ENCODE measurements around the gene PGAM5. TPM values are rescaled to one million over a fixed set of nuclear protein-coding genes. Genes with fewer than 3 reads are reported as not detected.

The PGAM5 gene
- total RNA-seq, 2 donors from 2014 or later: 22.6 to 25.2 TPM

DNA sequence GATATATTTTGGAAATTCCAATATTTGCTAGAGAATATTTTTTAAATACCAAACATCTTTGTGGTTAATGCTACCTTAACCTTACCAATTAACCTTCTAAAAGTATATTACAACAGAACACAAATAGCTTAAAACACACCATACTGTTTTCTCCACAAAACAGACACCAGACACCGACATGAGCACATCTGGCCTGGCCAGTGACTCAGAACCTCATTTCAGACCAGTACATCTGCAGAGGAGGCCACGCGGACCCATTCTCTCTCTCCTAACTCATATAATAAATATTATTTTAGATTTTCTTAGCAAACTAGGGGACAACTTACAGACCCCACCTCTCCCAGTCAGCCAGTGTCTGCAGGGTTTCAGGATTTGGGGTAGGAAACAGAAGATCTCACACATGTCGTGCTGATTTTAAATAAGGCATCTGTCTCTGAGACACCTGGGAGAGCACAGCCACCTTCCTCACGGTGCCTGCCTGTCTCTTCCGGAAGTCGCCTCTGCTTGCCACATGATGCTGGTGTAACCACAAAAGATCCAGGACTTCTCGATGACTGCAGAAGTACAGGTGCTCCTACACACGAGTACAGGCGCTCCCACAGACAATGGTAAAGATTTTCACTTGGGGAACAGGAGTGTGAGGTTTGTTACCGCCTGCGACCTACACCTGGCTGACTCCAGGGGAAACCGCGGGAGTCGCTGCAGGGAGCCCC, 60.6 kb downstream of the PGAM5 start:
- no peak for DNase-seq
- ATAC-seq: no peak
- intact Hi-C loops (cut with DNase I): no loop called here

Other genes with a start within 250 kb of the PGAM5 start
- gene FBRSL1, start 220.7 kb upstream of the PGAM5 start, total RNA-seq: 10 to 100 TPM; 46.7 to 49.4 TPM
- not detected for gene LRCOL1, start 100.3 kb upstream of the PGAM5 start, total RNA-seq
- gene P2RX2, start 92.1 kb upstream of the PGAM5 start, total RNA-seq: not detected
- 10 to 100 TPM in 1 of 2 donors, 1 to 10 TPM in 1; 9.3 to 12.1 TPM for gene POLE, start 23.5 kb upstream of the PGAM5 start, total RNA-seq
- gene PXMP2, start 23.3 kb upstream of the PGAM5 start, total RNA-seq: 10 to 100 TPM; 27.2 to 32.7 TPM
- gene ANKLE2, start 51.0 kb downstream of the PGAM5 start, total RNA-seq: 10 to 100 TPM; 21.1 to 34.1 TPM
- gene GOLGA3, start 118.0 kb downstream of the PGAM5 start, total RNA-seq: 10 to 100 TPM; 37.9 to 50.3 TPM
- 10 to 100 TPM; 17.1 to 21.7 TPM for gene CHFR, start 176.8 kb downstream of the PGAM5 start, total RNA-seq
- gene ZNF605, start 245.5 kb downstream of the PGAM5 start, total RNA-seq: 10 to 100 TPM; 12.4 to 14.0 TPM

Data from left cardiac atrium (tissue), 4 donors.